Glutamatergic neuron (in vitro differentiated cells): ENCODE measurements around the gene TMEM223. TPM values are rescaled to one million over a fixed set of nuclear protein-coding genes. Genes with fewer than 3 reads are reported as not detected.
"Not testable (repeated sequence)": the region's sequence is repeated elsewhere in the genome, so short reads cannot be mapped to it uniquely, and the experiment has no call there.

ENCODE experiments used
- DNase-seq: peaks from one replicate; pipeline ENCODE4 v3.0.0; 2022
- H3K27ac Mint-ChIP-seq: one replicate; pipeline ENCODE4 v1.8.0; 2020; ENCODE audit warnings: mild to moderate bottlenecking, mixed read lengths, inconsistent platforms; ENCODE audit not compliant: unreplicated experiment
- H3K27me3 Mint-ChIP-seq: one replicate; pipeline ENCODE4 v1.8.0; 2020; ENCODE audit warnings: mild to moderate bottlenecking, moderate library complexity, mixed read lengths, inconsistent platforms; ENCODE audit not compliant: unreplicated experiment
- H3K36me3 Mint-ChIP-seq: one replicate; pipeline ENCODE4 v1.8.0; 2020; ENCODE audit warnings: mild to moderate bottlenecking, mixed read lengths, inconsistent platforms; ENCODE audit not compliant: unreplicated experiment
- H3K4me1 Mint-ChIP-seq: one replicate; pipeline ENCODE4 v1.8.0; 2020; ENCODE audit warnings: mild to moderate bottlenecking, low read depth, mixed read lengths, inconsistent platforms; ENCODE audit not compliant: unreplicated experiment
- H3K4me3 Mint-ChIP-seq: one replicate; pipeline ENCODE4 v1.8.0; 2020; ENCODE audit warnings: mild to moderate bottlenecking, mixed read lengths, inconsistent platforms; ENCODE audit not compliant: unreplicated experiment
- H3K9me3 Mint-ChIP-seq: one replicate; pipeline ENCODE4 v1.8.0; 2020; ENCODE audit warnings: mild to moderate bottlenecking, moderate library complexity, mixed read lengths, inconsistent platforms; ENCODE audit not compliant: unreplicated experiment
- CTCF ChIP-seq: fragments of 200-600 bp; sonication (generic); IDR thresholded peaks from one replicate; pipeline ENCODE4 v1.5.0; 2021; ENCODE audit not compliant: partially characterized antibody, unreplicated experiment
- total RNA-seq: library from RNA; stranded (reverse); fragmentation: NEBNext Ultra II Directional; extraction: Animal tissue kit (Norgen Biotek cat#: 25700); gene quantifications from one replicate; pipeline ENCODE4 v1.2.1, GENCODE V29; 2021; ENCODE audit not compliant: unreplicated experiment

The TMEM223 gene
- total RNA-seq, 1 donor from 2014 or later = 17.4 TPM

- H3K9me3 Mint-ChIP-seq = peaks cover 6% of the 10 kb centered on the region
- no peak for DNase-seq
- H3K4me3 Mint-ChIP-seq = peak overlapping the region; percentile 15
- no peak for TF ChIP-seq CTCF
- peaks cover 2% of the 10 kb centered on the region for H3K4me1 Mint-ChIP-seq
- H3K36me3 Mint-ChIP-seq = no peaks in the 10 kb centered on the region
- no peaks in the 10 kb centered on the region for H3K27me3 Mint-ChIP-seq
- peak overlapping the region; percentile 12 for H3K27ac Mint-ChIP-seq
These were observed 16.2 kb downstream of the TMEM223 start for GRCh38 chr11:62775646-62776045.

- Mint-ChIP-seq H3K9me3 (peaks cover 17% of the 10 kb centered on the region), H3K27ac (no peak overlapping the region), H3K36me3 (no peaks in the 10 kb centered on the region), H3K27me3 (no peaks in the 10 kb centered on the region), H3K4me1 (peaks cover 12% of the 10 kb centered on the region), H3K4me3 (no peak overlapping the region)
- no peak for DNase-seq
- TF ChIP-seq CTCF = no peak
These were observed 17.4 kb downstream of the TMEM223 start for GRCh38 chr11:62774407-62774806.

GRCh38 chr11:62771144-62772021 is 20.4 kb downstream of the TMEM223 start, which contains the start of gene TAF6L:
Gene TAF6L, plus strand, starts transcription at chr11:62771396. Its CDS starts 4,388 bp downstream, at chr11:62775784.
- DNase-seq = peak; percentile 96
- Mint-ChIP-seq H3K4me3 (peak within 1 kb of the TSS; percentile 98), H3K36me3 (no peaks in the 10 kb centered on the region), H3K27me3 (no peaks in the 10 kb centered on the region), H3K27ac (peak within 1 kb of the TSS; percentile 98), H3K9me3 (peaks cover 17% of the 10 kb centered on the region), H3K4me1 (peaks cover 12% of the 10 kb centered on the region)
- TF ChIP-seq CTCF = no peak

GRCh38 chr11:62770778-62771143 is 21.0 kb downstream of the TMEM223 start:
- DNase-seq = no peak
- Mint-ChIP-seq H3K36me3 (no peaks in the 10 kb centered on the region), H3K9me3 (peaks cover 17% of the 10 kb centered on the region), H3K4me3 (peak overlapping the region; percentile 98), H3K27me3 (no peaks in the 10 kb centered on the region), H3K27ac (peak overlapping the region; percentile 98), H3K4me1 (peaks cover 12% of the 10 kb centered on the region)
- TF ChIP-seq CTCF = no peak

- H3K27me3 Mint-ChIP-seq, DNase-seq, H3K9me3 Mint-ChIP-seq, H3K36me3 Mint-ChIP-seq, H3K4me1 Mint-ChIP-seq: not testable (repeated sequence)
- peak overlapping the region; percentile 52 for H3K4me3 Mint-ChIP-seq
- peak overlapping the region; percentile 43 for H3K27ac Mint-ChIP-seq
These were observed 31.0 kb downstream of the TMEM223 start for GRCh38 chr11:62760867-62761227.
